CD14-positive monocyte (primary cell): ENCODE data around the gene FAM9C. TPM values are rescaled to one million over a fixed set of nuclear protein-coding genes. Genes with fewer than 3 reads are reported as not detected.

Experiments used
- DNase-seq, 3 donors: peaks; one replicate each; pipeline ENCODE4 v3.0.0-alpha.2; 2011 to 2022
- H2AFZ ChIP-seq: 2 replicates; pipeline ENCODE4 v1.6.0; 2012; ENCODE audit warnings: mild to moderate bottlenecking, low read depth, low read length, inconsistent platforms; ENCODE audit not compliant: insufficient read depth, poor library complexity, severe bottlenecking
- H3K27ac ChIP-seq, 2 donors: 1 replicate in 1 of 2; 2 replicates in 1 of 2; pipeline ENCODE4 v1.5.1; 2012 to 2013; ENCODE audit warnings: low read length in 2 of 2, control low read depth in 1 of 2, inconsistent platforms in 1 of 2, low read depth in 1 of 2, mild to moderate bottlenecking in 1 of 2
- H3K27me3 ChIP-seq, 2 donors: one replicate each; pipeline versions ENCODE4 v1.6.0 to v1.6.1; 2011 to 2013; ENCODE audit warnings: low read length in 2 of 2; ENCODE audit not compliant: control insufficient read depth in 2 of 2, insufficient read depth in 2 of 2
- H3K36me3 ChIP-seq, 2 donors: replicated peaks in 1 of 2; 1 replicate in 1 of 2; 2 replicates in 1 of 2; pipeline versions ENCODE4 v1.5.1 to v1.6.1; 2012 to 2013; ENCODE audit warnings: low read length in 2 of 2, control low read depth in 1 of 2, inconsistent platforms in 1 of 2, mild to moderate bottlenecking in 1 of 2; ENCODE audit not compliant: insufficient read depth in 2 of 2, control insufficient read depth in 1 of 2
- H3K4me1 ChIP-seq, 2 donors: 1 replicate in 1 of 2; 2 replicates in 1 of 2; pipeline versions ENCODE4 v1.5.1 to v1.6.1; 2012 to 2013; ENCODE audit warnings: low read length in 2 of 2, control low read depth in 1 of 2, inconsistent platforms in 1 of 2, mild to moderate bottlenecking in 1 of 2, moderate library complexity in 1 of 2; ENCODE audit not compliant: insufficient read depth in 2 of 2, control insufficient read depth in 1 of 2
- H3K4me2 ChIP-seq: replicated peaks from 2 replicates; pipeline ENCODE3; 2012; ENCODE audit warnings: low read length, moderate library complexity, mild to moderate bottlenecking; ENCODE audit not compliant: poor library complexity, severe bottlenecking; ENCODE audit errors: extremely low read depth
- H3K4me3 ChIP-seq, 3 experiments: fragments of 200-600 bp in 1 of 3; sonication (generic) in 1 of 3; replicated peaks in 1 of 3; 1 replicate in 2 of 3; 2 replicates in 1 of 3; pipeline ENCODE4 v1.5.1; 2011 to 2013; ENCODE audit warnings: low read length in 3 of 3, mild to moderate bottlenecking in 3 of 3, control low read depth in 2 of 3, low read depth in 2 of 3, inconsistent platforms in 1 of 3, moderate library complexity in 1 of 3
- H3K79me2 ChIP-seq: 2 replicates; pipeline ENCODE4 v1.6.0; 2012; ENCODE audit warnings: mild to moderate bottlenecking, control low read depth, inconsistent platforms, low read length, moderate library complexity; ENCODE audit not compliant: insufficient read depth
- H3K9ac ChIP-seq: 2 replicates; pipeline ENCODE4 v1.6.0; 2017; ENCODE audit warnings: low read length, mild to moderate bottlenecking; ENCODE audit not compliant: insufficient read depth, poor library complexity, severe bottlenecking
- H3K9me3 ChIP-seq, 2 donors: replicated peaks in 1 of 2; 1 replicate in 1 of 2; 2 replicates in 1 of 2; pipeline versions ENCODE4 v1.5.1 to v1.6.1; 2012 to 2013; ENCODE audit warnings: low read length in 2 of 2, control low read depth in 1 of 2; ENCODE audit not compliant: control insufficient read depth in 1 of 2, insufficient read depth in 1 of 2
- H4K20me1 ChIP-seq: 2 replicates; pipeline ENCODE4 v1.6.0; 2012; ENCODE audit warnings: mild to moderate bottlenecking, low read length, control low read depth, moderate library complexity; ENCODE audit not compliant: insufficient read depth
- H3K27ac Mint-ChIP-seq, 7 donors: one replicate each; pipeline ENCODE4 v1.8.0; 2020; ENCODE audit warnings: mild to moderate bottlenecking in 7 of 7, mixed read lengths in 7 of 7, moderate library complexity in 6 of 7, inconsistent platforms in 2 of 7
- H3K27me3 Mint-ChIP-seq, 3 donors: one replicate each; pipeline ENCODE4 v1.8.0; 2021 to 2022; ENCODE audit warnings: low read depth in 3 of 3, mild to moderate bottlenecking in 3 of 3, mixed read lengths in 3 of 3, moderate library complexity in 3 of 3, inconsistent platforms in 1 of 3
- H3K36me3 Mint-ChIP-seq, 2 donors: one replicate each; pipeline ENCODE4 v1.8.0; 2020; ENCODE audit warnings: mixed read lengths in 2 of 2, inconsistent platforms in 1 of 2, mild to moderate bottlenecking in 1 of 2
- H3K4me1 Mint-ChIP-seq: one replicate; pipeline ENCODE4 v1.8.0; 2020; ENCODE audit warnings: mild to moderate bottlenecking, mixed read lengths
- H3K4me3 Mint-ChIP-seq, 2 donors: one replicate each; pipeline ENCODE4 v1.8.0; 2020; ENCODE audit warnings: mild to moderate bottlenecking in 2 of 2, mixed read lengths in 2 of 2, moderate library complexity in 1 of 2
- H3K9me3 Mint-ChIP-seq, 7 donors: one replicate each; pipeline ENCODE4 v1.8.0; 2020 to 2022; ENCODE audit warnings: mixed read lengths in 7 of 7, mild to moderate bottlenecking in 6 of 7, moderate library complexity in 6 of 7, inconsistent platforms in 2 of 7
- CTCF ChIP-seq: fragments of 200-600 bp; IDR thresholded peaks from one replicate; pipeline ENCODE4 v1.8.0; 2022; ENCODE audit warnings: antibody characterized with exemption, mild to moderate bottlenecking
- WGBS: methylation state at CpG from one replicate; pipeline ENCODE4 v1.1.5; 2013; ENCODE audit warnings: missing lambda C conversion rate; ENCODE audit not compliant: insufficient coverage; 5-methylcytosine and 5-hydroxymethylcytosine counted together
- intact Hi-C, 2 donors: fragments of 100-400 bp; cut with micrococcal nuclease; formaldehyde crosslinking; loops; one replicate each; pipeline versions ENCODE4 v1.15.0 to v1.15.1; 2023
- polyA plus RNA-seq, 3 donors: library from polyadenylated mRNA; depleted of rRNA in 1 of 3; unstranded in 2 of 3; stranded (reverse) in 1 of 3; fragments of 300-500 nt in 2 of 3; fragments of >200 nt in 1 of 3; fragmentation: Illumina TruSeq in 2 of 3; gene quantifications; 1 replicate in 2 of 3; 2 replicates in 1 of 3; pipeline ENCODE4 v1.2.3, GENCODE V29; 2012 to 2021

The FAM9C gene
- polyA plus RNA-seq, 3 donors, result not detected

GRCh38 chrX:13082206-13083065 lies 38.0 kb upstream of the FAM9C start:
- H3K4me1 ChIP-seq, result peaks cover 94 to 100% of the 10 kb centered on the region in 2 donors
- H3K4me3 ChIP-seq, result peak overlapping the region in 1 of 3 experiments; percentile 19
- H3K9ac ChIP-seq, result peak overlapping the region; percentile 33
- H3K36me3 Mint-ChIP-seq, result peaks cover 3 to 7% of the 10 kb centered on the region in 2 donors
- no peaks in the 10 kb centered on the region for H3K9me3 ChIP-seq
- H2AFZ ChIP-seq, result no peak overlapping the region
- 80% methylated on average over 1 of the region's 11 CpGs for WGBS
- peaks cover 0 to 10% (median 3%) of the 10 kb centered on the region in 7 donors for H3K9me3 Mint-ChIP-seq
- no peaks in the 10 kb centered on the region for H3K36me3 ChIP-seq
- peaks cover 84% of the 10 kb centered on the region for H3K4me1 Mint-ChIP-seq
- H3K27me3 ChIP-seq, result peaks cover 0 to 2% of the 10 kb centered on the region in 2 donors
- no peak overlapping the region for H3K4me3 Mint-ChIP-seq
- H3K27ac ChIP-seq, result peak overlapping the region; percentile 94 to 95
- DNase-seq, result peak in 1 of 3 donors; percentile 34
- H3K4me2 ChIP-seq, result peak overlapping the region; percentile 54
- no peak for TF ChIP-seq CTCF
- no peaks in the 10 kb centered on the region for H4K20me1 ChIP-seq
- peaks cover 0 to 18% (median 0%) of the 10 kb centered on the region in 3 donors for H3K27me3 Mint-ChIP-seq
- intact Hi-C loops, result loop anchor here in 1 of 2 donors (10.0 kb wide), 1 partner anchor 78 kb away; no protein-coding TSS in a partner anchor
- peak overlapping the region; percentile 94 to 99 (median 97) for H3K27ac Mint-ChIP-seq
- H3K79me2 ChIP-seq, result peaks cover 23% of the 10 kb centered on the region

- TF ChIP-seq CTCF, result no peak
- H4K20me1 ChIP-seq, result no peaks in the 10 kb centered on the region
- Mint-ChIP-seq H3K9me3 (peaks cover 0 to 8% (median 3%) of the 10 kb centered on the region in 7 donors), H3K36me3 (peaks cover 2 to 3% of the 10 kb centered on the region in 2 donors), H3K4me3 (no peak overlapping the region), H3K27me3 (peaks cover 0 to 19% (median 0%) of the 10 kb centered on the region in 3 donors), H3K27ac (peak overlapping the region; percentile 94 to 99 (median 97)), H3K4me1 (peaks cover 78% of the 10 kb centered on the region)
- intact Hi-C loops, result loop anchor here in 1 of 2 donors (10.0 kb wide), 1 partner anchor 77 kb away; no protein-coding TSS in a partner anchor
- no CpG with 5 or more reads among the region's 6 CpGs for WGBS
- DNase-seq, result peak; percentile 78 to 83 (median 80)
- peak overlapping the region in 1 of 3 experiments; percentile 19 for H3K4me3 ChIP-seq
- H2AFZ ChIP-seq, result no peak overlapping the region
- no peaks in the 10 kb centered on the region for H3K9me3 ChIP-seq
- no peaks in the 10 kb centered on the region for H3K36me3 ChIP-seq
- peak overlapping the region; percentile 94 to 95 for H3K27ac ChIP-seq
- peaks cover 94 to 100% of the 10 kb centered on the region in 2 donors for H3K4me1 ChIP-seq
- peak overlapping the region; percentile 54 for H3K4me2 ChIP-seq
- peaks cover 22% of the 10 kb centered on the region for H3K79me2 ChIP-seq
- H3K27me3 ChIP-seq, result peaks cover 0 to 2% of the 10 kb centered on the region in 2 donors
- H3K9ac ChIP-seq, result peak overlapping the region; percentile 60
Observed at GRCh38 chrX:13081395-13082205, 37.2 kb upstream of the FAM9C start.
